H1 (cell line): Measurements from ENCODE around the gene ICAM5. TPM values are rescaled to one million over a fixed set of nuclear protein-coding genes. Genes with fewer than 3 reads are reported as not detected.
A peak's percentile ranks its signal among the peaks of the same experiment; 100 is the strongest.

Source experiments
- BACH1 ChIP-seq: IDR thresholded peaks from 2 replicates; pipeline ENCODE4 v1.6.1; 2012; ENCODE audit warnings: low read length, improper control_type of control experiment
- JUN ChIP-seq: IDR thresholded peaks from 2 replicates; pipeline ENCODE4 v1.6.1; 2011; ENCODE audit warnings: low read depth, mild to moderate bottlenecking, improper control_type of control experiment, low read length
- KDM5A ChIP-seq: fragments of 200-600 bp; IDR thresholded peaks from 2 replicates; pipeline ENCODE4 v1.7.1; 2012; ENCODE audit warnings: mild to moderate bottlenecking, low read length, inconsistent platforms, mixed read lengths
- MAX ChIP-seq: IDR thresholded peaks from 2 replicates; pipeline ENCODE4 v1.6.1; 2012; ENCODE audit warnings: inconsistent platforms
- PHF8 ChIP-seq: fragments of 200-600 bp; sonication (generic); conservative IDR thresholded peaks from 2 replicates; pipeline ENCODE4 v1.7.1; 2012; ENCODE audit warnings: low read depth, mild to moderate bottlenecking, inconsistent platforms, low read length, moderate library complexity
- SIN3A ChIP-seq, 2 experiments: IDR thresholded peaks in 1 of 2; conservative IDR thresholded peaks in 1 of 2; 2 replicates each; pipeline ENCODE4 v1.6.1; 2011 to 2012; ENCODE audit warnings: low read length in 2 of 2, improper control_type of control experiment in 1 of 2, low read depth in 1 of 2, mild to moderate bottlenecking in 1 of 2
- SP2 ChIP-seq: IDR thresholded peaks from 2 replicates; pipeline ENCODE4 v1.6.1; 2012; ENCODE audit warnings: mild to moderate bottlenecking, low read length, inconsistent platforms
- TAF1 ChIP-seq: IDR thresholded peaks from 2 replicates; pipeline ENCODE4 v1.6.1; 2011; ENCODE audit warnings: mild to moderate bottlenecking, low read depth, low read length
- TAF7 ChIP-seq: optimal IDR thresholded peaks from 2 replicates; pipeline ENCODE3; 2011; ENCODE audit warnings: low read depth, mild to moderate bottlenecking, inconsistent platforms, low read length, moderate library complexity, borderline replicate concordance
- USF2 ChIP-seq: IDR thresholded peaks from 2 replicates; pipeline ENCODE4 v1.6.1; 2011; ENCODE audit warnings: low read length, improper control_type of control experiment
- polyA plus RNA-seq, 7 experiments: library from polyadenylated mRNA; depleted of rRNA in 3 of 7; stranded (reverse) in 5 of 7; unstranded in 2 of 7; fragments of >200 nt in 5 of 7; fragments of 200-250 nt in 2 of 7; gene quantifications; 1 replicate in 5 of 7; 2 replicates in 1 of 7; 4 replicates in 1 of 7; pipeline versions ENCODE4 v1.2.1 to v1.2.3, GENCODE V29; 2011 to 2013; ENCODE audit warnings: missing spikeins in 2 of 7, mixed read lengths in 2 of 7
- total RNA-seq: library from RNA; stranded (reverse); fragmentation: NEBNext Ultra II Directional; extraction: Animal tissue kit (Norgen Biotek cat#: 25700); gene quantifications from 2 replicates; pipeline ENCODE4 v1.2.1, GENCODE V29; 2021

Gene ICAM5
- total and polyA plus RNA-seq, 2 of the 8 experiments (the other 6 are each of a cell fraction or from before 2014, with no cell fraction given): 3.9 to 4.8 TPM

- TF ChIP-seq USF2 (no peak), TAF1 (peak; percentile 76; the same call in 1 of the 2 replicates), JUN (no peak; the same call in 1 of the 2 replicates), TAF7 (peak; percentile 61), SIN3A (conservative IDR thresholded peaks at IDR 0.05 in 1 of 2, IDR thresholded peaks at IDR 0.05 in 1 of 2; ENCODE audit: low read depth in 1 of 2, low read length in 2 of 2) (peak in 1 of 2 experiments; percentile 95; a peak in 2 of 4 replicates), MAX (peak; percentile 89), SP2 (peak; percentile 35; the same call in 1 of the 2 replicates), KDM5A (peak; percentile 91), BACH1 (no peak), PHF8 (peak; percentile 90)
- TF ChIP-seq, all 59 proteins: peak for 21
Measured at GRCh38 chr19:10251792-10252694, 37.7 kb upstream of the ICAM5 start, which contains the start of gene MRPL4 (continued).
